GM12875 (cell line): ENCODE measurements around the gene CORIN.

ENCODE experiments used
- H3K4me3 ChIP-seq: one replicate; pipeline ENCODE4 v1.5.1; 2011; ENCODE audit warnings: low read depth, low read length, control low read depth
- TF ChIP-seq, protein P1 (sequence below): IDR thresholded peaks from 2 replicates; pipeline ENCODE4 v1.5.1; 2011; ENCODE audit warnings: low read depth, mild to moderate bottlenecking, control low read depth, inconsistent platforms, low read length, moderate library complexity, borderline replicate concordance; ENCODE audit not compliant: insufficient read depth

The CORIN gene

DNA sequence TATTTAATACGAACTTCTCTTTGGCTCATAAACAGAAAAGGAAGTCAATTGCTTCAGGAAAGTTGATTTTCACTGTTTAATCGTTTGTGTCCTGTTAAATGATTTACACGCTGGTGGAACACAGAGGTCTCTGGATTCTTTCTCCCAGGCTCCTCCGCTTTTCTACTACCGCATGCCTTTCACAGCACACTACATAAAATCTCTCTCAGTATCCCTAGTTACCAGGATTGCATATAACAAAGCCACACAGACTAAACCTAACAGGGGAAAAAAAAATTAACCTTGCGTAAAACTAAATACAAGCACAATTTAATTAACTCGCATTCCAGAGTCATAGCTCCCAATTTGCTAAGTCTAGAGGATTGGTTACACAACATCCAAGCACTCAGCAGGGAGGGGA, 133.9 kb downstream of the CORIN start:
- H3K4me3 ChIP-seq: no peak overlapping the region
- TF ChIP-seq, protein P1, sequence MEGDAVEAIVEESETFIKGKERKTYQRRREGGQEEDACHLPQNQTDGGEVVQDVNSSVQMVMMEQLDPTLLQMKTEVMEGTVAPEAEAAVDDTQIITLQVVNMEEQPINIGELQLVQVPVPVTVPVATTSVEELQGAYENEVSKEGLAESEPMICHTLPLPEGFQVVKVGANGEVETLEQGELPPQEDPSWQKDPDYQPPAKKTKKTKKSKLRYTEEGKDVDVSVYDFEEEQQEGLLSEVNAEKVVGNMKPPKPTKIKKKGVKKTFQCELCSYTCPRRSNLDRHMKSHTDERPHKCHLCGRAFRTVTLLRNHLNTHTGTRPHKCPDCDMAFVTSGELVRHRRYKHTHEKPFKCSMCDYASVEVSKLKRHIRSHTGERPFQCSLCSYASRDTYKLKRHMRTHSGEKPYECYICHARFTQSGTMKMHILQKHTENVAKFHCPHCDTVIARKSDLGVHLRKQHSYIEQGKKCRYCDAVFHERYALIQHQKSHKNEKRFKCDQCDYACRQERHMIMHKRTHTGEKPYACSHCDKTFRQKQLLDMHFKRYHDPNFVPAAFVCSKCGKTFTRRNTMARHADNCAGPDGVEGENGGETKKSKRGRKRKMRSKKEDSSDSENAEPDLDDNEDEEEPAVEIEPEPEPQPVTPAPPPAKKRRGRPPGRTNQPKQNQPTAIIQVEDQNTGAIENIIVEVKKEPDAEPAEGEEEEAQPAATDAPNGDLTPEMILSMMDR: no peak

DNA sequence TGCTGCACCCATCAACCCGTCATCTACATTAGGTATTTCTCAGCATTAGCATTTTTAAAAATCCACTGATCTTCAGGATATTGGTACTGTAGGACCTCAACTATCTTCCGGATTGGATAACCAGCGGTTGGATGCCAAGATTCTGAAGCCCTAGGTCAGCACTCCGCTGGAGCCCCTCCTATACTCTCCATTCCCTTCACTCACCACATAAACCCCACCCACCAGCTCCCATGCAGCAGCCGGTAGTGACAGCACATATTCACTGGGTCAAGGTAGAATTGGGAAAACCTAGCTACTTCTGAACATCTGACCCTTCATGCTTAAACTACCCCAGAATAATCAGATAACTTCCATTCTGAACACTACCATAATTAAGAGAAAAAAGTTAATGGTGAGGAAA, 134.9 kb downstream of the CORIN start:
- TF ChIP-seq, protein P1: no peak
- no peak overlapping the region for H3K4me3 ChIP-seq

DNA sequence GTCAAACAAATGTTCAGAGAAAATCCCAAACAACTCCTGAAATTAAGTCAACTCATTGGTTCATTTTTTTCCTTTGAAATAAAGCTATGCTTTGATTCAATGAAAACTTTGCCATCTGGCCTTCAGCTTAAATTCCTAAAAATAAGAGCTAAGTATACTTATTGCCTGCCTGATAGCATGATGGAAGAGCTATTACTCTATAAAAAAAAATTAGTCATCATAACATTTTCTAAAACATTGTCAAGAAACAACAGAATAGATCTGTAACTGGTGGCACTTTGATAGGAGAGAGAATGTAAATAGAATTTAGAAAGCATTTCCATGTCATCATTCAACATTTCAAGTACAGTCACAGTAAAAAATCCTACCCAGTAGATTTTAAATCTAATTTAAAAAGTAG, 136.6 kb downstream of the CORIN start:
- no peak overlapping the region for H3K4me3 ChIP-seq
- TF ChIP-seq, protein P1: no peak

DNA sequence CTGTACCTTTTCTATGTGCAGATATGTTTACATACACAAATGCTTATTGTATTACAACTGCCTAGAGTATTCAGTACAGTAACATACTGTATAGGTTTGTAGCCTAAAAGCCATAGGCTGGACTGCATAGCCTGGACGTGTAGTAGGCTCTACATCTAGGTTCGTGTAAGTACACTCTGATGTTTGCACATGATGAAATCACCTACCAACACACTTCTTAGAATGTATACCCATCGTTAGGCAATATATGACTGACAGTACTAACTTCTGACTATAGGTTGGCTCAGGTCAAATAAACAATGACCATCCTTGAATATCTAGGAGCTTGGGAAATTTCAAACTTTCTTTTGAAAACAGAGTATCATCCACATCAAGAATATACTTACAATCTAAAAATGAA, 139.0 kb downstream of the CORIN start:
- no peak overlapping the region for H3K4me3 ChIP-seq
- TF ChIP-seq, protein P1: no peak

DNA sequence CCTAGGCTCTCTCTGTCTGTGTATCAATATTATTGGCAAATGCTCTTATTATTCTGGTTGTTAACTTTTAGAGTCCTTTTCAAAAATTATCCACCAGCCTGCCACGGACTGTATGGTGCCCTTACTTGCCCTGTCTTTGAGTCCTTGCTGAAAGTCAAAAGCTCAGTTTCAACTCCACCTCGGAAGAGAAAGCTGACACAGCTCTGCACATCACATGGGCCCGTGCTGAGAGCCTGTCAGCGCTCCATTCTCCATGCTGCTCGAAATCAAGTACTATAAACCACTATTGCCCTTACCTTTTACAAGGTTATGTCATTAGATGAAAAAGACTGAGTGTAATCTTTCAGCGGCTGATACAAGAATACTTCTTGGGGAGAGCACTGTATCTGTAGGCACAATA, 141.0 kb downstream of the CORIN start:
- TF ChIP-seq, protein P1: no peak
- H3K4me3 ChIP-seq: no peak overlapping the region

DNA sequence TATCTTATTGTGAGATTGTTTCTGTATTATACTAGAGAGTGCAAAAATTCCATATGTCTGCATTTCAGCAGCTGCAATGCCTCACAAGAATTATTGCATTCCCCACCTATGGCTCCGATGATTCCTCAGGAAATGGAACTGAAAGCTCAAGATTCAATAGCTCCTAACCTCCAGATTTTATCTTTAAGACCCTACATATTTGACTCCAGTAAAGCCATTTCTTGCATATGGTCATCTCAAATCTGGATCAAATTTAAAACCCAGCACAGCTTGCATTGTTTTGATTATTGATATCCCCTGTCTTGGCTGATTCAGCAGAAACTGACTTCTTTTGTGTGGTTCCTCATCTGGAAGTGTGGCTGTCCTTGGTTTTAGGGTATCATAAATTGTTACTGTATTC, 142.6 kb downstream of the CORIN start:
- TF ChIP-seq, protein P1: no peak
- H3K4me3 ChIP-seq: no peak overlapping the region

DNA sequence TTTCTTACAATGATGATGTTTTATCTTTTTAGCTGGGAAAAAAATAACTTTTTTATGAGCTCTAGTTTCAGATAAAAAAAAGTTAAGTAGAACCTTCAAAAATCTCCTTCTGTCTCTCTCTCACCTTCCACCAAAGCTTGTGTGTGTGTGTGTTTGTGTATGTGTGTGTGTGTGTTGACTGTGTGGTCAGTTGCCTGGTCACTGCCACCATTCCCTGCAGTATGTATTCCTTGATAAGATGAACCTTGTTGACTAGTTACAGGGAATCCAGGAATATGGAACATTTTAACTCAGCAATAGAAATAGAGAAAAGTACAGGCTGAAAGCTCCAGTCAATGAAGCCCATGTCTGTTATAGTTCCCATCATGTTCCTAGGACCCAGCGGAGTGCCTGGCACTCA, 143.5 kb downstream of the CORIN start:
- TF ChIP-seq, protein P1: no peak
- no peak overlapping the region for H3K4me3 ChIP-seq
